RWPE2 (cell line): ENCODE measurements around the gene CARTPT.

Source experiments
- ATAC-seq: fragments of 200-7000 bp; cut with Tn5 transposase; 3 replicates; pipeline ENCODE4 v1.9.1; 2021; ENCODE audit warnings: low read depth
- DNase-seq: peaks from one replicate; pipeline ENCODE4 v3.0.0-alpha.2; 2020; ENCODE audit warnings: low spot score
- H3K27ac ChIP-seq: fragments of 450-650 bp; 2 replicates; pipeline ENCODE4 v1.5.1; 2017; ENCODE audit warnings: mild to moderate bottlenecking; ENCODE audit not compliant: poor library complexity, severe bottlenecking
- H3K27me3 ChIP-seq: fragments of 250-450 bp; sonication (Bioruptor Pico); 2 replicates; pipeline ENCODE4 v1.5.1; 2021; ENCODE audit warnings: mild to moderate bottlenecking, moderate library complexity; ENCODE audit not compliant: insufficient read depth, poor library complexity, severe bottlenecking
- H3K36me3 ChIP-seq: fragments of 250-450 bp; sonication (Bioruptor Pico); 2 replicates; pipeline ENCODE4 v1.5.1; 2020; ENCODE audit warnings: low read depth, mild to moderate bottlenecking, moderate library complexity
- H3K4me1 ChIP-seq: fragments of 250-450 bp; sonication (Bioruptor Pico); 2 replicates; pipeline ENCODE4 v1.5.1; 2021; ENCODE audit warnings: mild to moderate bottlenecking, moderate library complexity; ENCODE audit not compliant: insufficient read depth, poor library complexity, severe bottlenecking
- H3K4me3 ChIP-seq: fragments of 250-450 bp; sonication (Bioruptor Pico); 2 replicates; pipeline ENCODE4 v1.5.1; 2021; ENCODE audit warnings: mild to moderate bottlenecking, moderate library complexity; ENCODE audit not compliant: severe bottlenecking
- H3K9me3 ChIP-seq: fragments of 250-450 bp; sonication (Bioruptor Pico); 2 replicates; pipeline ENCODE4 v1.5.1; 2021; ENCODE audit warnings: mild to moderate bottlenecking, moderate library complexity; ENCODE audit not compliant: severe bottlenecking
- CTCF ChIP-seq: fragments of 450-650 bp; IDR thresholded peaks from one replicate; pipeline ENCODE4 v1.5.1; 2017; ENCODE audit warnings: mild to moderate bottlenecking, moderate library complexity; ENCODE audit not compliant: poor library complexity, severe bottlenecking

CARTPT gene

GRCh38 chr5:71699233-71699632 lies 19.8 kb upstream of the CARTPT start:
- Histone ChIP-seq H3K27me3 (peaks cover 9% of the 10 kb centered on the region), H3K4me3 (no peak overlapping the region), H3K9me3 (no peaks in the 10 kb centered on the region), H3K36me3 (no peaks in the 10 kb centered on the region), H3K27ac (no peak overlapping the region), H3K4me1 (no peaks in the 10 kb centered on the region)
- ATAC-seq, result no peak
- DNase-seq, result no peak
- TF ChIP-seq CTCF, result no peak

GRCh38 chr5:71699751-71700150 lies 19.3 kb upstream of the CARTPT start:
- no peak for TF ChIP-seq CTCF
- DNase-seq (no peak), ATAC-seq (no peak)
- no peak overlapping the region for H3K4me3 ChIP-seq
- H3K9me3 ChIP-seq, result no peaks in the 10 kb centered on the region
- H3K4me1 ChIP-seq, result no peaks in the 10 kb centered on the region
- no peaks in the 10 kb centered on the region for H3K36me3 ChIP-seq
- peaks cover 5% of the 10 kb centered on the region for H3K27me3 ChIP-seq
- no peak overlapping the region for H3K27ac ChIP-seq

- no peak overlapping the region for H3K4me3 ChIP-seq
- no peak overlapping the region for H3K27ac ChIP-seq
- H3K27me3 ChIP-seq, result peaks cover 5% of the 10 kb centered on the region
- TF ChIP-seq CTCF, result no peak
- H3K4me1 ChIP-seq, result no peaks in the 10 kb centered on the region
- no peak for DNase-seq
- ATAC-seq, result no peak
- no peaks in the 10 kb centered on the region for H3K36me3 ChIP-seq
- H3K9me3 ChIP-seq, result no peaks in the 10 kb centered on the region
Observed at GRCh38 chr5:71700803-71701202, 18.3 kb upstream of the CARTPT start.

- no peak for TF ChIP-seq CTCF
- no peak for ATAC-seq
- H3K4me1 ChIP-seq, result no peaks in the 10 kb centered on the region
- H3K27me3 ChIP-seq, result peaks cover 5% of the 10 kb centered on the region
- H3K4me3 ChIP-seq, result no peak overlapping the region
- no peaks in the 10 kb centered on the region for H3K9me3 ChIP-seq
- H3K27ac ChIP-seq, result no peak overlapping the region
- no peak for DNase-seq
- no peaks in the 10 kb centered on the region for H3K36me3 ChIP-seq
Observed at GRCh38 chr5:71701407-71701806, 17.7 kb upstream of the CARTPT start.

GRCh38 chr5:71703941-71704340 lies 15.1 kb upstream of the CARTPT start:
- no peak for TF ChIP-seq CTCF
- Histone ChIP-seq H3K27ac (no peak overlapping the region), H3K36me3 (no peaks in the 10 kb centered on the region), H3K4me1 (no peaks in the 10 kb centered on the region), H3K4me3 (no peak overlapping the region), H3K27me3 (peaks cover 6% of the 10 kb centered on the region), H3K9me3 (no peaks in the 10 kb centered on the region)
- DNase-seq (no peak), ATAC-seq (no peak)
